GM12874 (cell line): ENCODE data around the gene FAM3A.

Experiments
- CTCF ChIP-seq: IDR thresholded peaks from 2 replicates; pipeline ENCODE4 v1.5.1; 2011; ENCODE audit warnings: low read depth, mild to moderate bottlenecking, control low read depth, low read length, moderate library complexity; ENCODE audit not compliant: insufficient read depth

Gene FAM3A

GRCh38 chrX:154481911-154482601 lies 34.0 kb downstream of the FAM3A start:
- no peak for TF ChIP-seq CTCF

- no peak for TF ChIP-seq CTCF
Observed at GRCh38 chrX:154481195-154481594, 34.8 kb downstream of the FAM3A start.

- no peak for TF ChIP-seq CTCF
Observed at GRCh38 chrX:154478728-154479622, 37.1 kb downstream of the FAM3A start, which contains the start of gene LAGE3. Gene LAGE3, minus strand, starts transcription at chrX:154479281. Its CDS starts 366 bp downstream, at chrX:154478915.

- TF ChIP-seq CTCF: no peak
Observed at GRCh38 chrX:154477891-154478477, 38.0 kb downstream of the FAM3A start.

- TF ChIP-seq CTCF: no peak
Observed at GRCh38 chrX:154476821-154477220, 39.2 kb downstream of the FAM3A start.

GRCh38 chrX:154473683-154474082 lies 42.3 kb downstream of the FAM3A start:
- no peak for TF ChIP-seq CTCF
